Measurements from ENCODE around the gene HBG2. TPM values are rescaled to one million over a fixed set of nuclear protein-coding genes. Genes with fewer than 3 reads are reported as not detected.

The HBG2 gene
- total and polyA plus RNA-seq, 2 experiments from 2014 or later = not detected

DNA sequence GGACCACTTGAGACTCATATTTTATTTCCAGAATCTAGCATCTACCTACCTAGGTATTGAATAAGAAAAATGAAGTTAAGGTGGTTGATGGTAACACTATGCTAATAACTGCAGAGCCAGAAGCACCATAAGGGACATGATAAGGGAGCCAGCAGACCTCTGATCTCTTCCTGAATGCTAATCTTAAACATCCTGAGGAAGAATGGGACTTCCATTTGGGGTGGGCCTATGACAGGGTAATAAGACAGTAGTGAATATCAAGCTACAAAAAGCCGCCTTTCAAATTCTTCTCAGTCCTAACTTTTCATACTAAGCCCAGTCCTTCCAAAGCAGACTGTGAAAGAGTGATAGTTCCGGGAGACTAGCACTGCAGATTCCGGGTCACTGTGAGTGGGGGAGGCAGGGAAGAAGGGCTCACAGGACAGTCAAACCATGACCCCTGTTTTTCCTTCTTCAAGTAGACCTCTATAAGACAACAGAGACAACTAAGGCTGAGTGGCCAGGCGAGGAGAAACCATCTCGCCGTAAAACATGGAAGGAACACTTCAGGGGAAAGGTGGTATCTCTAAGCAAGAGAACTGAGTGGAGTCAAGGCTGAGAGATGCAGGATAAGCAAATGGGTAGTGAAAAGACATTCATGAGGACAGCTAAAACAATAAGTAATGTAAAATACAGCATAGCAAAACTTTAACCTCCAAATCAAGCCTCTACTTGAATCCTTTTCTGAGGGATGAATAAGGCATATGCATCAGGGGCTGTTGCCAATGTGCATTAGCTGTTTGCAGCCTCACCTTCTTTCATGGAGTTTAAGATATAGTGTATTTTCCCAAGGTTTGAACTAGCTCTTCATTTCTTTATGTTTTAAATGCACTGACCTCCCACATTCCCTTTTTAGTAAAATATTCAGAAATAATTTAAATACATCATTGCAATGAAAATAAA, 29.8 kb downstream of the HBG2 start:
- TF ChIP-seq EZH2phosphoT487 (IDR thresholded peaks at IDR 0.05; ENCODE audit: insufficient read depth, low read depth) = no peak
- no peak for TF ChIP-seq EZH2 (IDR thresholded peaks at IDR 0.05; ENCODE audit: insufficient read depth, poor library complexity, severe bottlenecking)
- Histone ChIP-seq H2AFZ (no peak overlapping the region), H3K4me3 (no peak overlapping the region), H3K4me1 (ENCODE audit: insufficient read depth) (no peaks in the 10 kb centered on the region), H3K4me2 (ENCODE audit: unreplicated experiment) (no peak overlapping the region), H4K20me1 (ENCODE audit: insufficient read depth) (no peaks in the 10 kb centered on the region), H3K27me3 (replicated peaks; ENCODE audit: insufficient read depth) (no peaks in the 10 kb centered on the region), H3K79me2 (ENCODE audit: insufficient read depth) (no peaks in the 10 kb centered on the region), H3K9ac (no peak overlapping the region), H3K9me2 (ENCODE audit: insufficient read depth) (no peaks in the 10 kb centered on the region), H3K9me3 (ENCODE audit: low read depth) (no peaks in the 10 kb centered on the region), H3K36me3 (ENCODE audit: low read depth) (no peaks in the 10 kb centered on the region), H3F3A (ENCODE audit: insufficient read depth) (no peaks in the 10 kb centered on the region), H3K27ac (no peak overlapping the region)
- no peak for DNase-seq
- 66 to 68% methylated on average over 6 of the region's 6 CpGs for WGBS, 2 experiments (ENCODE audit: low coverage in 1 of 2, low lambda C conversion rate in 2 of 2, missing lambda C conversion rate in 2 of 2)
- in situ Hi-C loops (cut with MboI) = no loop called here

DNA sequence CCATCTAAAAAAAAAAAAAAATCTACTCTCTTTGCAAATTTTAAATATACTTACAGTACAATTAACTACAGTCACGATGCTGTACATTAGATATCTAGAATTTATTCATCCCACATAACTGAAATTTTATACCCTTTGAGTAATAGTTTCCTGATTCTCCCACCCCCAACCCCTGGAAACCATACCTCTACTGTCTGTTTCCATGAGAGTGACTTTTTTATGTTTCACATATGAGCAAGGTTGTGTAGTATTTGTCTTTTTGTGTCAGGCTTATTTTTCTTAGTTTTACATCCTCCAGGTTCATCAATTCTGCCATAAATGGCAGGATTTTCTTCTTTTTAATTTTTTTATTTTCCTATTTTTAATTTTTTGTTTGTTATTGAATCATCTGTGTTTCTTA, 30.9 kb downstream of the HBG2 start:
- Histone ChIP-seq H3K4me1 (ENCODE audit: insufficient read depth) (no peaks in the 10 kb centered on the region), H3K36me3 (ENCODE audit: low read depth) (no peaks in the 10 kb centered on the region), H3K27me3 (replicated peaks; ENCODE audit: insufficient read depth) (no peaks in the 10 kb centered on the region), H3K9me3 (ENCODE audit: low read depth) (no peaks in the 10 kb centered on the region), H4K20me1 (ENCODE audit: insufficient read depth) (no peaks in the 10 kb centered on the region), H3K4me2 (ENCODE audit: unreplicated experiment) (no peak overlapping the region), H3K9ac (no peak overlapping the region), H3K79me2 (ENCODE audit: insufficient read depth) (no peaks in the 10 kb centered on the region), H3K27ac (no peak overlapping the region), H3K4me3 (no peak overlapping the region), H3K9me2 (ENCODE audit: insufficient read depth) (no peaks in the 10 kb centered on the region), H3F3A (ENCODE audit: insufficient read depth) (no peaks in the 10 kb centered on the region), H2AFZ (peak overlapping the region; percentile 59; the same call in 1 of the 2 replicates)
- 6 to 9% methylated on average over 1 of the region's 1 CpG for WGBS, 2 experiments (ENCODE audit: low coverage in 1 of 2, low lambda C conversion rate in 2 of 2, missing lambda C conversion rate in 2 of 2)
- TF ChIP-seq EZH2phosphoT487 (IDR thresholded peaks at IDR 0.05; ENCODE audit: insufficient read depth, low read depth) = no peak
- no peak for TF ChIP-seq EZH2 (IDR thresholded peaks at IDR 0.05; ENCODE audit: insufficient read depth, poor library complexity, severe bottlenecking)
- in situ Hi-C loops (cut with MboI) = no loop called here
- DNase-seq = no peak

DNA sequence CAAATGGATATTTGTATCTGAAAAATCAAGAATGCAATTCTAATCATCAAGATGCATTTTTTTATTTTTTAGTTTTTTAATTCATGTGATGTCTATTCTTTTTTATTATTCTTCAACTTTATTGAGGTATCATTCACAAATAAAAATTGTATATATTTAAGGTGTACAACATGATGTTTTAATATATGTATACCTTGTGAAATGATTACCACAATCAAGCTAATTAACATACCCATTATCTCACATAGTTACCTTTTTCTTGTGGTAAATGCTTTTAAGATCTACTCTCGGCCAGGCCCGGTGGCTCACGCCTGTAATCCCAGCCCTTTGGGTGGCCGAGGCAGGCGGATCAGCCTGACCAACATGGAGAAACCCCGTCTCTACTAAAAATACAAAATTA, 31.4 kb downstream of the HBG2 start:
- Histone ChIP-seq H3K9ac (no peak overlapping the region), H3K27me3 (replicated peaks; ENCODE audit: insufficient read depth) (no peaks in the 10 kb centered on the region), H3K79me2 (ENCODE audit: insufficient read depth) (no peaks in the 10 kb centered on the region), H3F3A (ENCODE audit: insufficient read depth) (no peaks in the 10 kb centered on the region), H3K27ac (no peak overlapping the region), H3K4me1 (ENCODE audit: insufficient read depth) (no peaks in the 10 kb centered on the region), H2AFZ (peak overlapping the region; percentile 59; the same call in 1 of the 2 replicates), H3K9me3 (ENCODE audit: low read depth) (no peaks in the 10 kb centered on the region), H3K4me2 (ENCODE audit: unreplicated experiment) (no peak overlapping the region), H3K9me2 (ENCODE audit: insufficient read depth) (no peaks in the 10 kb centered on the region), H4K20me1 (ENCODE audit: insufficient read depth) (no peaks in the 10 kb centered on the region), H3K36me3 (ENCODE audit: low read depth) (no peaks in the 10 kb centered on the region), H3K4me3 (no peak overlapping the region)
- no peak for DNase-seq
- WGBS, 2 experiments (ENCODE audit: low coverage in 1 of 2, low lambda C conversion rate in 2 of 2, missing lambda C conversion rate in 2 of 2) = 68 to 84% methylated on average over 6 of the region's 6 CpGs
- in situ Hi-C loops (cut with MboI) = no loop called here
- no peak for TF ChIP-seq EZH2phosphoT487 (IDR thresholded peaks at IDR 0.05; ENCODE audit: insufficient read depth, low read depth)
- no peak for TF ChIP-seq EZH2 (IDR thresholded peaks at IDR 0.05; ENCODE audit: insufficient read depth, poor library complexity, severe bottlenecking)

DNA sequence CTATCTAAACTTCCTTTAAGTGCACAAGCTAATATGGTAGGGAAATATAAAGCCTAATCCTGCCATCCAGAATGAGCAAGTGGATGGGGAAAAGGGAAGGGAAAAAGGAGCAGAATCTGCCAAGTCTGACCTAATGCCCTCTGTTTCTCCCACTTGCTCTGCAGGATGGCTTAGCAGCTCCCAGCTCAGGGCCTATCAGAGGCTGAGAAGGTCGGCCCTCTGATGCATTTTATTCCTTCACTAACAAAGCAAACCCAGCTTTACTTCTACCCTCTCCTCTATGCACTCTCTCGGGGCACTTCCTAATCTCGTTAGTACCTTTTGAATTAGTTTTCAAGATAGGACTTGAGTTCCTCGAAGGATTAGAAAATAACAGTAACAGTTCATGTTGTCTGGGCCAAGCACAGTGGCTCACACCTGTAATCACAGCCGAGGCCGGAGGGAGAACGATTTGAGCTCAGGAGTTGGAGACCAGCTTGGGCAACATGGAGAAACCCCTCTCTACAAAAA, 44.1 kb downstream of the HBG2 start:
- in situ Hi-C loops (cut with MboI) = no loop called here

More for the DNA sequence above, 44.1 kb downstream of the HBG2 start:
- H3K36me3 ChIP-seq (ENCODE audit: low read depth) = no peaks in the 10 kb centered on the region
- H3F3A ChIP-seq (ENCODE audit: insufficient read depth) = no peaks in the 10 kb centered on the region
- H3K4me2 ChIP-seq (ENCODE audit: unreplicated experiment) = no peak overlapping the region
- no peaks in the 10 kb centered on the region for H3K79me2 ChIP-seq (ENCODE audit: insufficient read depth)
- no peak for DNase-seq
- no peaks in the 10 kb centered on the region; the same call in 1 of the 2 replicates for H3K9me2 ChIP-seq (ENCODE audit: insufficient read depth)
- no peaks in the 10 kb centered on the region for H3K27me3 ChIP-seq (replicated peaks; ENCODE audit: insufficient read depth)
- no peak for TF ChIP-seq EZH2phosphoT487 (IDR thresholded peaks at IDR 0.05; ENCODE audit: insufficient read depth, low read depth)
- TF ChIP-seq EZH2 (IDR thresholded peaks at IDR 0.05; ENCODE audit: insufficient read depth, poor library complexity, severe bottlenecking) = no peak
- no peak overlapping the region for H2AFZ ChIP-seq
- H3K4me1 ChIP-seq (ENCODE audit: insufficient read depth) = no peaks in the 10 kb centered on the region
- H4K20me1 ChIP-seq (ENCODE audit: insufficient read depth) = no peaks in the 10 kb centered on the region
- no peaks in the 10 kb centered on the region for H3K9me3 ChIP-seq (ENCODE audit: low read depth)
- WGBS, 2 experiments (ENCODE audit: low coverage in 1 of 2, low lambda C conversion rate in 2 of 2, missing lambda C conversion rate in 2 of 2) = 63% methylated on average over 7 of the region's 7 CpGs
- H3K4me3 ChIP-seq = no peak overlapping the region
- no peak overlapping the region for H3K27ac ChIP-seq
- H3K9ac ChIP-seq = no peak overlapping the region

All from GM23248 (cell line).